NK-92 treated with Interleukin-12 subunit alpha and Interleukin-12 subunit beta, amount 100 ng/mL, for 24 hours (cell line): ENCODE data around the gene FAM43A.
A peak's percentile ranks its signal among the peaks of the same experiment; 100 is the strongest.

Experiments used
- DNase-seq: peaks from one replicate; lab custom pipeline; 2025; lab: John Stamatoyannopoulos, UW

Gene FAM43A

GRCh38 chr3:194711286-194711685 is 25.6 kb downstream of the FAM43A start:
- DNase-seq: no peak

GRCh38 chr3:194711913-194712312 is 26.2 kb downstream of the FAM43A start:
- DNase-seq: no peak

GRCh38 chr3:194713299-194714136 is 27.8 kb downstream of the FAM43A start:
- no peak for DNase-seq

- no peak for DNase-seq
Measured at GRCh38 chr3:194714137-194714455, 28.4 kb downstream of the FAM43A start.

DNA sequence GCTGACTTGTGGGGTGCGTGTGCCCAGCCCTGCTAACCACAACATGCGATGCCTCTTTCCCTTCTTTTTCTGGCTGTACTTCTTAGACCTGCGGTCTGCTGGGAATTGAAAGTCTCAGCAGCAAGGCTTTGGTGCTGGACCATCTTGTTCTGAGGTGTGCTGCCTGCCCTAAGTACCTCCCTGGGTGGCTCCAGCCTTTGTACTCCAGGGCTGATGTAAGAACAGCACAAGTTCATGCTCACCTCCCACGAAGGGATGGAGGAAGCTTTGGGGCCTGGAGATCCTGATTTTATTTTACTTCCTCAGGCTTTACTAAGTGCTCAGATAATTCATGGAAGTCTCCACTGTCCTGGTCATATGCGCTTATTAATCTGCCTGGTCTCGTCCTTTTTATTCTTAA is 28.9 kb downstream of the FAM43A start:
- DNase-seq: no peak

- DNase-seq: peak; percentile 21
Measured at GRCh38 chr3:194715022-194715800, 29.5 kb downstream of the FAM43A start.

DNA sequence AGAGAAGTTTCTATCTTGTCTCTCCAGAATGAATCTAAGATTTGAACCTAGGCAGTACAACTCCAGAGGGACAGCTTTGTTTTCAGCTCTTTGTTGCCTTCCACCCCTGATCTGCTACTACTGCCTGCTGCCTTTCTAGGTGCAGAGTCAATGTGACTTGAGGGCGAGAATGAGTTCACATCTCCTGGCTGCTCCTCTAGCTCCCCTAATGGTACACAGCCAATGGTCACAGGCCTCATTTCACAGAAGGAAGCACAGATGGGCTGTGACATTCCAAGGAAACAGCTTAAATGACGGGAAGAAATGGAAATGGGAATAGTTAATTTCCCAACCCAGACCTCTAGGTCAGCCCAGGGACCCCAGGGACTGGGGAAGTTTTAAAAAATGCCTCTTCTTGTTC is 32.4 kb downstream of the FAM43A start:
- no peak for DNase-seq

DNA sequence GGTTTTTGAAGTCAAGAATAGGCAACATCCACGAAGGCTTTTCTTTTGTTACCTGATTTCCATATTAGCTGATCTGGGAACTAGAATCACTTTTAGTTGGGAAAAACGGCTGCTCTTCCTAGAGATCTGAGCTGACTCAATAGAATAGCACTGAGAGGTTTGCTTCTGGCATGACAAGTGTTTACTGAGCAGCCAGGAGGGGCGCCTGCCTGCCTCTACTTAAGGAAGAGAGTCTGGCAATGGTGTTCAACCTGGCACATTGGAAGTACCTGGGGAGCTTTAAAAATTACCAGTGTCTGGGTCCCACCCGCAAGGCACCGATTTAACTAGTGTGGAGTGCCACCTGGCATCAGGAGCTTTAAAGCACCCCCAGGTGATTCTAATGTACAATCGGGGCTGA is 34.4 kb downstream of the FAM43A start:
- DNase-seq: no peak

- DNase-seq: no peak
Measured at GRCh38 chr3:194723846-194724618, 38.3 kb downstream of the FAM43A start.

DNA sequence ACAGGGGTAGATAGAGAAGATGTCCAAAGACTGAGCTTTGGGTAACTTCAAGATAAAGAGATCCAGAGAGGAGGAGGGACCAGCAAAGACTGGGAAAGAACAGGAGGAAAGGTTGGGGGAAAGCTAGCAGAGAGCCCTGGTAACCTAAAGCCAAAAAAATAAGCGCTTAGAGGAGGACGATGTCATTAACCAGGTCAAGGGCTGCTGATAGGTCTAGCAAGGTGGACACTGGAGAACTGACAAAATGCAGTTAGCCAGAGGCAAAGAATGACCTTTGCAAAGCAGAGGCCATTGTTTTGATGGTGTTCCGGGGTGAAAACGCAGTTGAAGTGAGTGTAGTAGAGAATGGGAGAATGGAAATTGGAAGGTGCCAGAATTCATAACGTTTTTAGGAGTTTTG is 39.7 kb downstream of the FAM43A start:
- DNase-seq: no peak

GRCh38 chr3:194727435-194728128 is 41.9 kb downstream of the FAM43A start:
- no peak for DNase-seq

DNA sequence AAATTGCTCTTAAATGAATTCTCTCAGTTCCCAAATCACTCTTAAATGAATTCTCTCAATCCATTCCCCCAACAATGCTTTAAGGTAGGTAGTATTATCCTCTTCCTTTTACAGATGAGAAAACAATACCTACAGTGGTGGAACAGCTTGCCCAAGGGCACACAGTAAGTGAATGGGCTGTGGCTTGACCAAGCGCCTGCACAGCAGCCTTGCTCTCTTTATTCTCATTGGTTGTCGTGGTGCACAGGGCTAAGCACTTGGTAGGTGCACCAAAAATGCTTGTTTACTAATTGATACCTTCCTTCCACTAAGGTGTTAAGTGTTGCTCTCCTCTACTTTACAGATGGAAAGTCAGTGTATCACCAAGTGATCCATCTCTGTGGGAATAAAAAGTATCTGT is 43.3 kb downstream of the FAM43A start:
- no peak for DNase-seq

- DNase-seq: no peak
Measured at GRCh38 chr3:194730365-194730764, 44.7 kb downstream of the FAM43A start.

DNA sequence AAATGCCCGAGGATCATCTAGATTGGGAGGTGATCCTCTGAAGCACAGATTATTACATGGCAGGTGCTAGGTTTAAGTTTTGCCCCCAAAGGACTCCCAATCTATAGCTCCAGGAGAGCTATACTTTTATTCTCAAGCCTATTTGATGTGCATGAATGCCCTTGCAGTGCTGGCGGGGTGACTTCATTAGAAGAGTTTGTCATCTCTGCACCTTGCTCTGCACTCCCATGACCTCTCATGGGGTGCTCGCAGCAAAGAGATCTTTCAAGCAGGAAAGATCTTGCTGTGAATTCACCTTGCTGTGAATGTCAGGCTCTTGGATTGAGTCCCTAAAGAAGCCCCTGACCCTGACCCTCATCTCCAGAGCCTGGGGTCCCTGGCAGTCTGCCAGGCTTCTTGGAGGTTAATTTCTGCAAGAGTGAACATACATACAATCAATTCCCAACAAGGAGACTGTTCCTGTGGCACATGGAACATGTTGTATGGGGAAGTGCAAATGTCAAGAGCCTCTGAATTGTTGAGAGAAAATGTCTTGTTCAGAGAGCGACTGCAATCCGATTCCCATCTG is 45.9 kb downstream of the FAM43A start:
- no peak for DNase-seq

GRCh38 chr3:194732617-194733016 is 46.9 kb downstream of the FAM43A start:
- DNase-seq: no peak

GRCh38 chr3:194736277-194736895 is 50.7 kb downstream of the FAM43A start:
- DNase-seq: no peak

DNA sequence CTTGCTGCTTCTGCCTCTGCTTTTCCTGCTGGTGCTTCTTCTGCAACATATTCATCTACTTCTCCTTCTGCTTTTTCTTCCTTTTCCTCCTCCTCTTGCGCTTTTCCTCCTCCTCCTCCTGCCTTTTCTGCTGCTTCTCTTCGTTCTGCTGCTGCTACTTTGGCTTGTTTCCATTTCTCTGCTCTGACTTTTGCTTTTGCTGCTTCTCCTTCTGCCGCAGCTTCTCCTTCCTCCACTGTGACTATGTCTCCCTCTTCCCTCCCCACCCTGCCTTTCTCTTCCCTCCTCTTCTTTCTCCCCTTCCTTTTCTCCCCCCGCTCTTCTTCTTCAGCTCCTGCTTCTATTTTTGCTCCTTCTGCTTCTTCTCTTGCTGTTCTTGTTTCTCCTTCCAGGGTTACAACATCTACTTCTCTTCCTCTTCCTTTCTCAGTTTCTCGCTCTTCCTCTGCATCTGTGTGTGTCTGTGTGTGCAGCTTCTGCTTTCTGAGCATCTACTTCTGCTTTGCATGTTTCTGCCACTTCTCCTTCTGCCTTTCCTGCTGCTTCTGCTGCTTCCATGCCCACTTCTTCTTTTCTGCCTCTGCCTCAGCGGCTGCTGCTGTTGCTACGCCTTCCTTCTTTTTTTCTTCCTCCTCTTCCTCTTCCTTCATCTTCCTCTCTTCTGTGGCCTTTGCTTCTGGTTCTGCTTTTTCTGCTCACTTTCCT is 51.4 kb downstream of the FAM43A start:
- DNase-seq: no peak
